Measurements from ENCODE around the gene JKAMP.

GRCh38 chr14:59530349-59530748, 46.0 kb downstream of the JKAMP start:
- TF ChIP-seq CTCF (IDR thresholded peaks at IDR 0.05) (no peak), POLR2A (IDR thresholded peaks at IDR 0.05) (no peak)
